Stimulated activated CD4-positive, alpha-beta T cell treated with anti-CD3 and anti-CD28 coated beads, Interleukin-12 subunit alpha, Interleukin-12 subunit beta, amount 100 ng/mL, for 24 hours (primary cell): Measurements from ENCODE around the gene RPL7A.
"Not testable (repeated sequence)": the region's sequence is repeated elsewhere in the genome, so short reads cannot be mapped to it uniquely, and the experiment has no call there.

Experiments used
- DNase-seq, 2 experiments: peaks; one replicate each; pipeline ENCODE4 v3.0.0-alpha.2; 2020; ENCODE audit warnings: low read depth in 2 of 2

The RPL7A gene

GRCh38 chr9:133368249-133368881 is 20.3 kb downstream of the RPL7A start:
- DNase-seq: no peak

GRCh38 chr9:133369422-133369821 is 21.4 kb downstream of the RPL7A start:
- no peak for DNase-seq

- no peak for DNase-seq
These were observed 21.9 kb downstream of the RPL7A start for GRCh38 chr9:133369933-133370332.

DNA sequence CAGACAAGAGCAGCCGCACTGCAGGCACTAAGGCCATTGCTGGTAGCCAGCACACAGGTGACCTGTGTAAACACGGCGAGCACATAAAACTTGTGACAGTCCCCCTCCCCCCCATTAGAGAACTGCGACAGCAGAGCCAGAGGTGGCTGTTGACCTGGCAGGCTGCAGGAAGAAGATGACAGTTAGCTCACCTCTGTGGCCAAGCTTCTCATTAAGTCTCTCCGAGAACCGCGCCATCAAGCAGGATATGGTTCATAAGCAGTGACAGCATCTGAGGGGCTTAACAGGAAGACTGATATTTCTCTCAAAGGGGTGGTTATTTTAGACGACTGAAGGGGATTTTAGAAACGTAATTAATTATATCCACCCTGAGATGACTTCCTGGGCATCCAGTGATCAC is 22.7 kb downstream of the RPL7A start:
- no peak for DNase-seq

GRCh38 chr9:133371261-133371711 is 23.3 kb downstream of the RPL7A start:
- DNase-seq: peak; percentile 59 to 78

DNA sequence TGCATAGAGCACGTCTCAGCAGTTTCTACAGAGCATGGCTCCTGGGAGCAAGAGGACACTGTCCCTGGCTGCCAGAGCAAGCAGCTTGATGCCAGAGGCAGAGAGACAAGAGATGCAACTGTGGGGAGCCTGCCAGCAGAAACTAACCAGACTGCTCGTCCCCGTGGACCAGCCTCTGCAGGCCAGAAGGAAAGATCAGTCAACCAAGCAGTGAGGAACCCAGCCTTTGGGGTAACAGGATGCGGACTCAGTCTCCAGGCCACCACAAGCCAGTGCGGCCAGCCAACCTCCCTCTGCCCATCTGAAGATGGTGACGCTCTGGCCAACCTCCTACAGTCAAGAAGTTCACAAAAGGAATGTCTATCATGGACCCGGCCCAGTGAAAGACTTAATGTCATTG is 24.1 kb downstream of the RPL7A start:
- no peak for DNase-seq

GRCh38 chr9:133374612-133375115 is 26.6 kb downstream of the RPL7A start:
- DNase-seq: no peak

DNA sequence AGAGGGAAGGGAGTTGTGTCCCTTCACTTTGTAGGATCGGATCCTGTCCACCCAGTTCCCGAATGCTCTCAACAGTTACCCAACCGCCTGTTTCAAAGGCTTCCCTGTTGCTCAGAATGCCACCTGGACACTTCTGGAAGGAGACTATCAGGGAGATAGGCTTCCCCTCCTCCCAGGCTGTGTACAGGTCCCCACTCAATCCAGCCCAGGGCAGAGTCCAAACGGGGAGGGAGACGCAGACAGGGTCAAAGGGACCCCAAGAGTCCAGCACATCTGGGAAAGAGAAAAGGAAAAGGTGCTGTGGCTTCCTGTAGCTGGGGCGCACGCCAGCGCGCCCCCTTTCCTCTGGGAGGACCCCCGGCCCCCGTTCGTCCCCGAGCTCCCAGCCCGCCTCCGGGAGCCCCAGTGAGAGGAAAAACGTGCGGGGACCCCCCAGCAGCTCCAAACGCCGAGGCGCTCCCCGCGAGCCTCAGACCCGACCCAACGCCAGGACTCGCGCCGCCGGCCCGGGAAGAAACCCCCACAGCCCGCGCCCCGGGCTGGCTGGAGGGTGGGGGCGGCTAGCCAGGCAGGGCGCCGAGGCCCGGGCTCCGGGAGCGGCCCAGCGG is 27.2 kb downstream of the RPL7A start:
- no peak for DNase-seq

DNA sequence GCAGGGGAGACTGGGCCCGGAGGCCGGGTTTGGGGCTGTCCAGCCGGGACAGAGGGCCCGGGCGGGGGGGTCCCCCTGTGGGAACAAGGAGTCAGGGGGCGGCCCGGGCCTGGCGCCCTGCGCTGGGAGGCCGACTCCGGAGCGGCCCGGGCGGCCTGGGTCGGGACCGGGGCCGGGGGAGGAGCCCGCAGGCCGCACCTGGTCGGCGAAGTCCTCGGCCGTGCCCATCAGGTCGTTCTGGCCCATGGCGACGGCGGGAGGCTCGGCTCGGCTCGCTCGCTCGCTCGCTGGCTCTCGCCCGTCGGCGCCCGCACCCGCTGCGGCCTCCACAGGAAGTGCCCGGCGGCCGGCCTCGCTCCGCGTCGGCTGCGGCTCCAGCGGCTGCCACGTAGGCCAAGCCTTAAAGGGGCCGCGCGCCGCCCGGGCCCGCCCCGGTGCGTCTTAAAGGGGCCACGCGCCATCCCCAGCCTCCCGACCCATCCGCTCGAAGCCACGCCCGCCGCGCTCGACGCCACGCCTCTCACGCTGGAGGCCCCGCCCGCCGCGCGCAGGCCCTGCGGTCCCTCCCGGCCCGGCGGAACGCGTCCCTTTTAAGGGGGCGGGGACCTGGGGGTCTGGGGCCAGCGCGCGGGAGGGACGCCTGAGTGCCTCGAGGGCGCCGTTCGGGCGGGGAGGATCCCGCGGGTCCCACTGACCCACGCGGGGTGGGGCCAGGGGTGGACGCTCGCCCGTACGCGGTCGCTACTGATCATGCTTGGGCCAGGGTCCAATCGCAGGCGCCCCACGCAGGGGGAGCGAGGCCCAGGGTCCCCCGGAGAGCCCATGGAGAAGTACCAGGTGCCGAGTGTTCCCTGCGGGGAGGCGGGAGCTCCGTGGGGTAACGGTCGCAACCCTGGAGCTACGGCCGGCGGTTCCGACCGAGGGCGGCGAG is 28.0 kb downstream of the RPL7A start, which contains the start of the genes STKLD1 and SURF4:
Gene STKLD1 (plus strand): TSS at position 643 of the 931 bp plus-strand sequence. CDS start 108 bp downstream, at position 751.
Gene SURF4 (minus strand): TSS at position 337 of the 931 bp plus-strand sequence. CDS start 91 bp downstream, at position 246.
- peak; percentile 92 to 94 for DNase-seq

DNA sequence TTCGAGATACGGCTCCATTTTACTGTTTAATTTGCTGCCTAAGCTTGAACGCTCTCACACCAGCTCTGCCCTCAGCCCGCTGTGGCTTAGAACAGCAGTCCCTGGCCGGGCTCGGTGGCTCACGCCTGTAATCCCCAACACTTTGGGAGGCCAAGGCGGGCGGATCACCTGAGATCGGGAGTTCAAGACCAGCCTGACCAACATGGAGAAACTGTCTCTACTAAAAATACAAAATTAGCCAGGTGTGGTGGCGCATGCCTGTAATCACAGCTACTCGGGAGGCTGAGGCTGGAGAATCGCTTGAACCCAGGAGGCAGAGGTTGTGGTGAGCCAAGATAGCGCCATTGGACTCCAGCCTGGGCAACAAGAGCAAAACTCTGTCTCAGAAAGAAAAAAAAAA is 29.3 kb downstream of the RPL7A start:
- DNase-seq: not testable (repeated sequence)

DNA sequence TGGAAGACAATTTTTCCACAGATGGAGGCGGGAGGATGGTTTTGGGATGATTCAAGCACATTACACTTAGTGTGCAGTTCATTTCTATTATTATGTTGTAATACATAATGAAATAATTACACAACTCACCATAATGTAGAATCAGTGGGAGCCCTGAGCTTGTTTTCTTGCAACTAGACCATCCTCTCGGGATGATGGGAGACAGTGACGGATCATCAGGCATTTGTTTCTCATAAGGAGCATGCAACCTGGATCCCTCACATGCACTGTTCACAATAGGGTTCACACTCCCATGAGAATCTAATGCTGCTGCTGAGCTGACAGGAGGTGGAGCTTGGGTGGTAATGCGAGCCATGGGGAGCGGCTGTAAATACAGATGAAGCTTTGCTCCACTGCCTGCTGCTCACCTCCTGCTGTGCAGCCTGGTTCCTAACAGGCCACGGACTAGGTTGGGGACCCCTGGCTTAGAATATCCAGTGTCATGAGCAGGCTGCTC is 29.8 kb downstream of the RPL7A start:
- no peak for DNase-seq

GRCh38 chr9:133378408-133378962 is 30.5 kb downstream of the RPL7A start:
- DNase-seq: no peak

DNA sequence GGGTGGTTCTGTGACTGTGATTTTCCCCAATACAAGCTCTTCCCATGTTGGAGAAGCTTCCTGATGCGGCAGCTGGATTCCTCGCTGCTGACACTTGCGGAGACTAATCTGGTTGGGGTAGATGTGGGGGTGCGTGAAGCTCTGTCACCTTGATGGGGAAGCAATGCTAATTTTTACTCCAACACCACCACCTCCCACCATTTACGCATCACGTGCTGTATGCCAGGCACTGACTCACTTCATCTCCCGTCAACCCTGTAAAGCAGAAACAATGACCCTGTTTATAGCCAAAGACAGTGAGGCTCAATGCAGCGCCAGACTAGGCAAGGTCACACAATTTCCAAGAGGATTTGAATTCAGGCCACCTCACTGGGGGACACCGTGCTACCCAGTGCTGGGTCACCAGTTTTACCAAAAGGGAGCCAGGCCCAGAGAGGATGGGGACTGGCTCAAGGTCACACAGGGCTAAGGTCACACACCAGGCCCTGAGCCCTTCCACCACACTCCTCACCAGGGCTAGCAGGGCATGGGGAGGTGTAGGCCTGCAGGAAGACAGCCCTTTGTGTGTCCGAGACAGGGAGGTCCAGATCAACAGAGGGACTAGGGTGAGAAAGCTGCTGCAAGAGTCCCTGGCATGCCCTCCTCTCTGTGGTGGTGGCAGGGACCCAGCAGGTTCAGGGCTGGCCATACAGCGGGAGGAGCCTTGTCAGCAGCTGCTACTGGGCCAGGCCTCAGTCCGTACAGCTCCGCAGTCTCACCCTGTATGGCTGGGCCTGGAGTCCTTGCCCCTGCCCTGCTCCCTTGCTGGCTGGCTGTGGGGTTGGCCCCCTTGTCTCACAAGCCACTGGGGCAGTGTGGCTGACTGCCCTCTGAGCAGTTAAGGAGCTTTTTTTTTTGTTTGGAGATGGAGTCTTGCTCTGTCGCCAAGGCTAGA is 31.4 kb downstream of the RPL7A start:
- no peak for DNase-seq

GRCh38 chr9:133380734-133381133 is 32.7 kb downstream of the RPL7A start:
- DNase-seq: no peak

DNA sequence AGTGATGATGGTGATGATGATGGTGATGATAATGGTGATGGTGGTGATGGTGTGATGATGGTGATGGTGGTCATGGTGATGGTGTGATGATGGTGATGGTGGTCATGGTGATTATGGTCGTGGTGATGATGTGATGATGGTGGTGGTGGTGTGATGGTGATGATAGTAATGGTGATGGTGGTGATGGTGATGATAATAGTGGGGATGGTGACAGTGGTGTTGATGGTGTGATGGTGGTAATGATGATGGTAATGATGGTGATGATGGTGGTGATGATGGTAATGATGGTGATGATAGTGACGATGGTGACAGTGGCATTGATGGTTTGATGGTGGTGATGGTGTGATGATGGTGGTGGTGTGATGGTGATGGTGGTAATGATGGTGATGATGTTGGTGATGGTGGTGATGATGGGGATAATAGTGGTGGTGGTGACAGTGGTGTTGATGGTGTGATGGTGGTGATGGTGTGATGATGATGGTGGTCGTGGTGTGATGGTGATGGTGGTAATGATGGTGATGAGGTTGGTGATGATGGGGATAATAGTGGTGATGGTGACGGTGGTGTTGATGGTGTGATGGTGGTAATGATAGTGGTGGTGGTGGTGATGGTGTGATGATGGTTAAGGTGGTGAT is 34.6 kb downstream of the RPL7A start:
- DNase-seq: no peak

DNA sequence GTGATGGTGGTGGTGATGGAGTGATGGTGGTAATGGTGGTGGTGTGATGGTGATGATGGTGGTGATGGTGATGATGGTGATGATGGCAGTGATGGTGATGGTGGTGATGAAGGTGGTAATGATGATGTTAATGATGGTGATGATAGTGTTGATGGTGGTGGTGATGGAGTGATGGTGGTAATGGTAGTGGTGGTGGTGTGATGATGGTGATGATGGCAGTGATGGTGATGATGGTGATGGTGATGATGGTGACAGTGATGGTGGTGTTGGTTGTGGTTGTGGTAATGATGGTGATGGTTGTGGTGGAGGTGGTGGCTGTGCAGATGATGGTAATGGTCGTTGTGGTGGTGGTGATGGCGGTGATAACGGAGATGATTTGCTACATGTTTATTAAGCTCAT is 35.4 kb downstream of the RPL7A start:
- DNase-seq: no peak

DNA sequence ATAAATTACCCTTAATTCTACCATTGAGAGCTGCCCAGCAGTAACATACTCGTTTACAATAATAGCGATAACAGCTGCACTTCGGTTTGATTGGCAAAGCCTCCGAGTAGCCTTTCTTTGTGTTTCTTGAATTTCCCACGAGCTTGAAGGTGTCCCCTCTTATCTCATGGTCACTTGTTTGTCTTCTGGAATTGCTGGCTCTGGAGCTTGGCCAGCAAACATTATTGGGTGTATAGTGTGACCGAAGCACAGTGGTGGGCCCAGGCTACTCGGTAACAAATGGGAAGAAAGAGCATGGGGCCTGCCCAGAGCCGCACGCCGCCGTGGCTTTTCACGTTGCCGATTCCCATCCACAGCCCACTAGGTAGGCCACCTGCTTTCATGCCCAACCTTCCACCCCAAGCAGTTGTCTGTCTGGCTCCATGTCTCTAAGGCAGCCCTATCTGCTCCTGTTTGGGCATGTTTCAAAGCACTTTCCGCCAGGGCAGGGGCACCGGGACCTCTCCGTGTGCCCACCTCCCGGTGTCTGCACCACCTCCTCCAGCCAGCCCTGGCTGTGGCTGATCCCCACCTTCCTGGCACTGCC is 36.8 kb downstream of the RPL7A start:
- DNase-seq: no peak

DNA sequence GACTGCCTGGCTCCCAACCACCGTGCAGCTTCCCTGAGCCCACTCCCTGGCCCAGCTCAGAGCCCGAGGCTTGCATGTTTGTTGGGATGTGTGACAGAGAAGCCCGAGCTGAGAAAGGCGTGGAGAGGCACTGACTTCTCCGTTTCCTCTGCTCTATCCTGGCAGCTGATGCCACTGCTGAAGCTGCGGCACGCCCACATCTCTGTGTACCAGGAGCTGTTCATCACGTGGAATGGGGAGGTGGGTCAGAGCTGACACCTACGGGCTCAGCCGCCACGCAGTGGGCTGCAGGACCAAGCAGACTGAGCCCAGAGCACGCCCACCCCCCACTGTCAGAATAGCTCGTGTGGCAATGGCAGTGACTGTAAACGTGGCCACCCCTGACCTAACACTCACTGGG is 37.4 kb downstream of the RPL7A start:
- no peak for DNase-seq

- DNase-seq: no peak
These were observed 38.3 kb downstream of the RPL7A start for GRCh38 chr9:133386338-133386737.

DNA sequence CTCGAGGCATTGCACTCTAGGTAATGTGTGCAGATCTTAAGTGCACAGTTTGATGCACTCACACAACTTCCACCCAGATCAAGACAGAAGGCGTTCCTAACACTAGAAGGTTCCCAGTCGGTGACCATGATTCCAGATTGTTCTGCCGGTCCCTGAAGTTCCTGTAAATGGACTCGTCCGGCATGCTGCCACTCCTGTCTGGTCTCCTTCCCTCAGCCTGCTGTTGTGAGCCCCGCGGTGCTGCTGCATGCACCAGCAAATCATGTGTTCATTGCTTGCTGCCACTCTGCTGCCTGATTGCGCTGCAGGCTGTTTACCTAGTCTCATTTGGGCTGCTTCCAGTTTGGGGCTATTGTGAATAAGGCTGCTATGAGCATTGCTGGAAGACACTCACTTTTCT is 39.7 kb downstream of the RPL7A start:
- DNase-seq: no peak
